Measurements from ENCODE around the gene CBX1.

DNA sequence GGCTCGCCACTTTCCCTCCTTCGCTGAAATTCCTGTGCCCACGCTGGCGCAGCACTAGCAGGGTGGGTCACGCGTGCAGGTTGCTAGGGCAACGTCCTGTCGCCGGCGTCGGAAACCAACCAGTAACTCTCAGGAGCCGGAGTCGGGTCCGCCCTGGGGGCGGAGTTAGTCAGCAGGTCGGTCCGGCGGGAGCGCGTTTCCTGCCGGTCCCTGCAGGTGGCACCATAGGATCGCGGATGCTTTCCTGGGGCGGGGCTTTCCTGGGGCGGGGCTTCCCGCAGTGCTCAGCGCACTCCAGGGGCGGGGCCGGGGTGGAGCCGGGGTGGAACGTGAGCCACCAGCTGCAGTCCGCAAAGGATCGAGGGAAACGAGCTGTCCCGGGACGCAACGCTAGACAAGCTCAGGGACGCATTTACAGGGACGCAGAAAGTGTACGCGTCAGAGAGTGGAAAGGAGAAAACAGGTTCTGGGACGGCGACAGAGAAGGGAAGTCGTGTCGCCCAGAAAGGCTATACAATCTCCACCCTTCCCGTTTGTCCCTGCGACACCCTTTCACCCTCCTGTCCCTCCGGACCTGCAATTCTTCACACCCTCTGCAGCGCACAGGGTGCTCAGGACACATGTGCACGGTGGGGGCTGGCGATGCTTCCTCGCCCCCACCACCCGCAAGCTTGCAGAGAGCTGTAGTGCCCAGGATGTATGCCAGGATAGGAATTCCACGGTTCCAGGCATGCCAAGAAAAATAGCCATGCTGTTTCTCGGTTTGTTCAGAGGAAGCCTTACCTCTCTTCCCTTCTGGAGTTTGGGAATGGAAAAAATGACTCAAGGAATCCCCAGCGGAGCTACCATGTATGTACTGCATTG is 76.0 kb downstream of the CBX1 start:
- TF ChIP-seq, protein P1, sequence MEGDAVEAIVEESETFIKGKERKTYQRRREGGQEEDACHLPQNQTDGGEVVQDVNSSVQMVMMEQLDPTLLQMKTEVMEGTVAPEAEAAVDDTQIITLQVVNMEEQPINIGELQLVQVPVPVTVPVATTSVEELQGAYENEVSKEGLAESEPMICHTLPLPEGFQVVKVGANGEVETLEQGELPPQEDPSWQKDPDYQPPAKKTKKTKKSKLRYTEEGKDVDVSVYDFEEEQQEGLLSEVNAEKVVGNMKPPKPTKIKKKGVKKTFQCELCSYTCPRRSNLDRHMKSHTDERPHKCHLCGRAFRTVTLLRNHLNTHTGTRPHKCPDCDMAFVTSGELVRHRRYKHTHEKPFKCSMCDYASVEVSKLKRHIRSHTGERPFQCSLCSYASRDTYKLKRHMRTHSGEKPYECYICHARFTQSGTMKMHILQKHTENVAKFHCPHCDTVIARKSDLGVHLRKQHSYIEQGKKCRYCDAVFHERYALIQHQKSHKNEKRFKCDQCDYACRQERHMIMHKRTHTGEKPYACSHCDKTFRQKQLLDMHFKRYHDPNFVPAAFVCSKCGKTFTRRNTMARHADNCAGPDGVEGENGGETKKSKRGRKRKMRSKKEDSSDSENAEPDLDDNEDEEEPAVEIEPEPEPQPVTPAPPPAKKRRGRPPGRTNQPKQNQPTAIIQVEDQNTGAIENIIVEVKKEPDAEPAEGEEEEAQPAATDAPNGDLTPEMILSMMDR (conservative IDR thresholded peaks at IDR 0.05; ENCODE audit: low read length): peak; percentile 76
- no peak for TF ChIP-seq EZH2phosphoT487 (IDR thresholded peaks at IDR 0.05; ENCODE audit: borderline replicate concordance)
